K562 (cell line): ENCODE measurements around the gene OBSL1. TPM values are rescaled to one million over a fixed set of nuclear protein-coding genes. Genes with fewer than 3 reads are reported as not detected.

Experiments used
- ATAC-seq: fragments of 200-7000 bp; cut with Tn5 transposase; 3 replicates; pipeline ENCODE4 v1.9.1; 2020; ENCODE audit warnings: moderate library complexity
- BruUV-seq: library from RNA; stranded (reverse); fragments of 400-500 nt; replicated peaks from 2 replicates; lab custom pipeline; 2021; lab: Mats Ljungman, UMichigan
- CTCF ChIA-PET: fragments of 300-600 bp; formaldehyde crosslinking; extraction: SDS; loops from one replicate; lab custom pipeline; 2021; ENCODE audit warnings: low intra/inter-chr PET ratio; lab: Yijun Ruan, JAX
- POLR2A ChIA-PET: fragments of 300-600, 350-650 bp; sonication (Branson Sonifier 250); formaldehyde crosslinking; extraction: SDS; loops from one replicate; lab custom pipeline; 2021; ENCODE audit warnings: antibody characterized with exemption, inconsistent platforms; lab: Yijun Ruan, JAX
- DNase-seq, 4 experiments: peaks; one replicate each; pipeline versions ENCODE4 v3.0.0 to v3.0.0-alpha.2; 2011 to 2018; ENCODE audit warnings: low spot score in 3 of 4, mixed read lengths in 3 of 4; ENCODE audit errors: extremely low read depth in 1 of 4
- FAIRE-seq: peaks from 2 replicates; lab custom pipeline; 2011; peaks lifted over from hg19 to GRCh38; lab: Jason Lieb, UNC
- H2AFZ ChIP-seq: 2 replicates; pipeline ENCODE4 v1.6.0; 2011; ENCODE audit warnings: low read depth, low read length, control low read depth, inconsistent platforms
- H3K27ac ChIP-seq: fragments of 200-600 bp; 3 replicates; pipeline ENCODE4 v1.8.0; 2011; ENCODE audit warnings: low read depth, mild to moderate bottlenecking, control low read depth, inconsistent platforms, low read length, moderate library complexity, mixed read lengths; ENCODE audit errors: extremely low read depth
- H3K27me3 ChIP-seq, 2 experiments: fragments of 300-600 bp in 1 of 2; 2 replicates in 1 of 2; 3 replicates in 1 of 2; pipeline versions ENCODE4 v1.6.0 to v1.8.0; 2011; ENCODE audit warnings: inconsistent platforms in 2 of 2, low read length in 2 of 2, mild to moderate bottlenecking in 1 of 2, mixed read lengths in 1 of 2, moderate library complexity in 1 of 2; ENCODE audit not compliant: control insufficient read depth in 2 of 2, insufficient read depth in 2 of 2
- H3K36me3 ChIP-seq: fragments of 300-600 bp; 3 replicates; pipeline ENCODE4 v1.8.0; 2011; ENCODE audit warnings: mild to moderate bottlenecking, low read length, inconsistent platforms; ENCODE audit not compliant: control insufficient read depth, insufficient read depth
- H3K4me1 ChIP-seq, 2 experiments: fragments of 200-600 bp in 1 of 2; replicated peaks in 1 of 2; 2 replicates in 1 of 2; 3 replicates in 1 of 2; pipeline versions ENCODE4 v1.5.1 to v1.8.0; 2011; ENCODE audit warnings: inconsistent platforms in 2 of 2, low read length in 2 of 2, mild to moderate bottlenecking in 1 of 2, mixed read lengths in 1 of 2, moderate library complexity in 1 of 2; ENCODE audit not compliant: control insufficient read depth in 2 of 2, insufficient read depth in 2 of 2
- H3K4me2 ChIP-seq: 2 replicates; pipeline ENCODE4 v1.6.1; 2011; ENCODE audit warnings: low read length, control low read depth, inconsistent platforms, mixed read lengths; ENCODE audit not compliant: insufficient read depth
- H3K4me3 ChIP-seq: fragments of 200-600 bp; sonication (generic), shearing (Covaris generic); 2 replicates; pipeline ENCODE4 v1.5.1; 2016; ENCODE audit warnings: control low read depth, inconsistent platforms
- H3K79me2 ChIP-seq: fragments of 200-600 bp; 3 replicates; pipeline ENCODE4 v1.8.0; 2011; ENCODE audit warnings: low read length, inconsistent platforms; ENCODE audit not compliant: control insufficient read depth, insufficient read depth
- H3K9ac ChIP-seq, 2 experiments: 2 replicates each; pipeline versions ENCODE4 v1.6.0 to v1.6.1; 2011; ENCODE audit warnings: low read depth in 2 of 2, low read length in 2 of 2, control low read depth in 1 of 2, inconsistent platforms in 1 of 2, mild to moderate bottlenecking in 1 of 2, mixed read lengths in 1 of 2; ENCODE audit not compliant: insufficient read depth in 1 of 2
- H3K9me1 ChIP-seq: one replicate; pipeline ENCODE4 v1.6.0; 2011; ENCODE audit warnings: inconsistent platforms, mild to moderate bottlenecking, low read length, moderate library complexity; ENCODE audit not compliant: control insufficient read depth, insufficient read depth
- H3K9me3 ChIP-seq: replicated peaks from 2 replicates; pipeline ENCODE4 v1.5.1; 2011; ENCODE audit warnings: low read depth, low read length, inconsistent platforms; ENCODE audit not compliant: control insufficient read depth, insufficient read depth
- H4K20me1 ChIP-seq: replicated peaks from 2 replicates; pipeline ENCODE4 v1.6.1; 2011; ENCODE audit warnings: low read length, inconsistent platforms, mixed read lengths; ENCODE audit not compliant: control insufficient read depth, insufficient read depth
- ARID2 ChIP-seq: fragments of 450-650 bp; IDR thresholded peaks from 2 replicates; pipeline ENCODE4 v1.6.1; 2017; ENCODE audit warnings: antibody characterized with exemption, mild to moderate bottlenecking
- ATF7 ChIP-seq: fragments of 450-650 bp; IDR thresholded peaks from 2 replicates; pipeline ENCODE4 v1.7.1; 2014; ENCODE audit warnings: mild to moderate bottlenecking, moderate library complexity
- CSDE1 ChIP-seq, 2 experiments: fragments of 450-650 bp; IDR thresholded peaks; 2 replicates each; pipeline ENCODE4 v1.6.1; 2016; ENCODE audit warnings: mild to moderate bottlenecking in 1 of 2
- JUND ChIP-seq, 2 experiments: IDR thresholded peaks; 2 replicates in 1 of 2; 3 replicates in 1 of 2; pipeline ENCODE4 v1.6.1; 2011; ENCODE audit warnings: borderline replicate concordance in 2 of 2, low read depth in 2 of 2, low read length in 2 of 2, improper control_type of control experiment in 1 of 2, missing biosample characterization in 1 of 2, missing genetic modification characterization in 1 of 2, missing genetic modification reagents in 1 of 2
- KDM5B ChIP-seq: fragments of 200-600 bp; sonication (generic); IDR thresholded peaks from 2 replicates; pipeline ENCODE4 v1.6.1; 2012; ENCODE audit warnings: low read depth, mild to moderate bottlenecking, moderate library complexity, low read length, control low read depth, inconsistent platforms; ENCODE audit not compliant: insufficient replicate concordance
- MTF1 ChIP-seq: fragments of 250-450 bp; sonication (Bioruptor Pico); IDR thresholded peaks from 2 replicates; pipeline ENCODE4 v1.9.0; 2021; ENCODE audit warnings: moderate library complexity, mild to moderate bottlenecking, inconsistent platforms, borderline replicate concordance
- NFXL1 ChIP-seq: fragments of 450-650 bp; formaldehyde crosslinking; IDR thresholded peaks from 2 replicates; pipeline ENCODE4 v1.4.0; 2021; ENCODE audit warnings: mild to moderate bottlenecking
- POU5F1 ChIP-seq: fragments of 150-350 bp; IDR thresholded peaks from 2 replicates; pipeline ENCODE4 v1.6.1; 2014; ENCODE audit warnings: borderline replicate concordance, low read length, low read depth, mild to moderate bottlenecking; ENCODE audit not compliant: partially characterized antibody
- SAP30 ChIP-seq: fragments of 200-600 bp; sonication (generic); IDR thresholded peaks from 2 replicates; pipeline ENCODE4 v1.6.1; 2012; ENCODE audit warnings: borderline replicate concordance, low read depth, mild to moderate bottlenecking, moderate library complexity, low read length, control low read depth, inconsistent platforms; ENCODE audit not compliant: insufficient read depth, poor library complexity, severe bottlenecking
- ZNF644 ChIP-seq: fragments of 200-800 bp; sonication (Bioruptor generic); IDR thresholded peaks from 2 replicates; pipeline ENCODE4 v1.6.1; 2016; ENCODE audit warnings: low read depth, missing genetic modification characterization, missing compliant biosample characterization
- WGBS: fragments of 100-300 bp; shearing (Covaris generic); methylation state at CpG from one replicate; pipeline ENCODE4 v1.1.6; 2016; ENCODE audit warnings: low coverage, mixed read lengths; ENCODE audit not compliant: insufficient coverage; ENCODE audit errors: missing lambda C conversion rate; 5-methylcytosine and 5-hydroxymethylcytosine counted together
- in situ Hi-C: fragments of 300-500 bp; cut with MboI; formaldehyde crosslinking; loops from 4 replicates; pipeline ENCODE4 v1.15.0; 2018; ENCODE audit warnings: inconsistent platforms, mixed read lengths
- intact Hi-C: fragments of 100-400 bp; cut with micrococcal nuclease; formaldehyde crosslinking; loops from 2 replicates; pipeline ENCODE4 v1.14.2; 2022
- polyA plus RNA-seq, 8 experiments: library from polyadenylated mRNA; depleted of rRNA in 4 of 8; stranded (reverse) in 5 of 8; unstranded in 3 of 8; fragments of >200 nt; fragmentation: Nextera tagmentation in 2 of 8; fragmentation: Illumina TruSeq in 1 of 8; extraction: Ambion mirVana in 2 of 8; extraction: Trizol in 1 of 8; gene quantifications; 2 replicates each; pipeline versions ENCODE4 v1.2.1 to v1.2.3, GENCODE V29; 2011 to 2014; ENCODE audit warnings: inconsistent platforms in 1 of 8, missing spikeins in 1 of 8
- total RNA-seq, 7 experiments: library from RNA; depleted of rRNA in 6 of 7; stranded (reverse); fragments of >200 nt in 6 of 7; fragmentation: Illumina TruSeq in 2 of 7; extraction: Trizol in 2 of 7; gene quantifications; 2 replicates each; pipeline versions ENCODE4 v1.2.1 to v1.2.3, GENCODE V29; 2011 to 2021; ENCODE audit warnings: low replicate concordance in 1 of 7
- TF ChIP-seq, protein P1 (sequence below): fragments of 450-650 bp; IDR thresholded peaks from 2 replicates; pipeline ENCODE4 v1.7.1; 2018; ENCODE audit warnings: mild to moderate bottlenecking, low read depth; ENCODE audit not compliant: partially characterized antibody
- TF ChIP-seq, protein P2 (sequence below): fragments of 250-450 bp; sonication (Bioruptor Pico); IDR thresholded peaks from 2 replicates; pipeline ENCODE4 v1.9.0; 2021; ENCODE audit warnings: mild to moderate bottlenecking, inconsistent platforms

The OBSL1 gene
- total and polyA plus RNA-seq, 9 of the 15 experiments (the other 6 are each of a cell fraction or from before 2014, with no cell fraction given) = 1.2 to 26.6 (median 8.6) TPM

DNA sequence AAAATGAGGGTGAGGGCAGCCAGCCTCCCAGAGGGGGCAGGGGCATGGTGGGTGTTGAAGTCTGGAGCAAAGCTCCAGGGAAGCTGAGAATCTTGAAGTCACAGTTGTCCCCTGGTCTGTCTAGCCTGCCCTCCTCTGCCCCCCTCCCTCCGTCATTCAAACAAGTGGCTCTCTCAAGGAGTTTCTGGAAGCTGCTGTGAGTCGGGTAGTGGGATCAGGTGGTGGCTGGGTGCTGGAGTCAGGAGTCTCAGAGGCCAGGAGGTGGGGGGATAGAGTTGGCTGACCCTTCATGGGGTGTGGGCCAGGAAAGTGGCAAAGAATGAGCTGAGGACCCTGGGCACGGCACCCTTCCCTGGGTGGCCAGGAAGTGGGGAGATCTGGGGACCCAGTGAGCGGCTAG, 57.6 kb downstream of the OBSL1 start:
- H3K79me2 ChIP-seq = peaks cover 45% of the 10 kb centered on the region
- H3K36me3 ChIP-seq = peaks cover 4% of the 10 kb centered on the region; the same call in 1 of the 3 replicates
- H2AFZ ChIP-seq = peak overlapping the region; percentile 47
- H3K4me3 ChIP-seq = peak overlapping the region; percentile 38; the same call in 1 of the 2 replicates
- no peaks in the 10 kb centered on the region for H3K27me3 ChIP-seq
- no TSS peak for BruUV-seq
- no peak for ATAC-seq
- 0% methylated on average over 3 of the region's 4 CpGs for WGBS
- peak; percentile 44 for FAIRE-seq
- H3K9ac ChIP-seq = peak overlapping the region; percentile 58 to 85
- peaks cover 3% of the 10 kb centered on the region for H3K9me1 ChIP-seq
- peak overlapping the region; percentile 77 for H3K27ac ChIP-seq
- no peaks in the 10 kb centered on the region for H4K20me1 ChIP-seq
- in situ Hi-C loops = no loop called here
- DNase-seq = no peak
- ChIA-PET POLR2A (interaction anchor here (0.6 to 3.0 kb wide), 4 partner anchors 9 to 53 kb away, joined by 3 to 20 read pairs (median 4); partner anchors contain the start of gene GMPPA), CTCF (interaction anchor here (0.7 kb wide), 1 partner anchor 17 kb away, joined by 3 read pairs; no protein-coding TSS in a partner anchor)
- H3K4me1 ChIP-seq = peaks cover 72 to 93% of the 10 kb centered on the region in 2 experiments
- peak overlapping the region; percentile 78 for H3K4me2 ChIP-seq
- intact Hi-C loops = no loop called here
- H3K9me3 ChIP-seq = no peaks in the 10 kb centered on the region
- TF ChIP-seq ZNF644 = peak; percentile 14; the same call in 1 of the 2 replicates
- no peak for TF ChIP-seq ARID2
- TF ChIP-seq JUND (IDR thresholded peaks at IDR 0.05; ENCODE audit: borderline replicate concordance, low read depth, low read length) = no peak
- TF ChIP-seq JUND (tag; IDR thresholded peaks at IDR 0.05; ENCODE audit: borderline replicate concordance, low read depth, low read length) = no peak
- no peak for TF ChIP-seq NFXL1 (CRISPR knock-in tag)
- TF ChIP-seq ATF7 = no peak
- TF ChIP-seq, protein P1, sequence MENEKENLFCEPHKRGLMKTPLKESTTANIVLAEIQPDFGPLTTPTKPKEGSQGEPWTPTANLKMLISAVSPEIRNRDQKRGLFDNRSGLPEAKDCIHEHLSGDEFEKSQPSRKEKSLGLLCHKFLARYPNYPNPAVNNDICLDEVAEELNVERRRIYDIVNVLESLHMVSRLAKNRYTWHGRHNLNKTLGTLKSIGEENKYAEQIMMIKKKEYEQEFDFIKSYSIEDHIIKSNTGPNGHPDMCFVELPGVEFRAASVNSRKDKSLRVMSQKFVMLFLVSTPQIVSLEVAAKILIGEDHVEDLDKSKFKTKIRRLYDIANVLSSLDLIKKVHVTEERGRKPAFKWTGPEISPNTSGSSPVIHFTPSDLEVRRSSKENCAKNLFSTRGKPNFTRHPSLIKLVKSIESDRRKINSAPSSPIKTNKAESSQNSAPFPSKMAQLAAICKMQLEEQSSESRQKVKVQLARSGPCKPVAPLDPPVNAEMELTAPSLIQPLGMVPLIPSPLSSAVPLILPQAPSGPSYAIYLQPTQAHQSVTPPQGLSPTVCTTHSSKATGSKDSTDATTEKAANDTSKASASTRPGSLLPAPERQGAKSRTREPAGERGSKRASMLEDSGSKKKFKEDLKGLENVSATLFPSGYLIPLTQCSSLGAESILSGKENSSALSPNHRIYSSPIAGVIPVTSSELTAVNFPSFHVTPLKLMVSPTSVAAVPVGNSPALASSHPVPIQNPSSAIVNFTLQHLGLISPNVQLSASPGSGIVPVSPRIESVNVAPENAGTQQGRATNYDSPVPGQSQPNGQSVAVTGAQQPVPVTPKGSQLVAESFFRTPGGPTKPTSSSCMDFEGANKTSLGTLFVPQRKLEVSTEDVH = no peak
- TF ChIP-seq KDM5B = peak; percentile 9
- no peak for TF ChIP-seq POU5F1
- TF ChIP-seq MTF1 (CRISPR knock-in tag) = no peak
- TF ChIP-seq, protein P2, sequence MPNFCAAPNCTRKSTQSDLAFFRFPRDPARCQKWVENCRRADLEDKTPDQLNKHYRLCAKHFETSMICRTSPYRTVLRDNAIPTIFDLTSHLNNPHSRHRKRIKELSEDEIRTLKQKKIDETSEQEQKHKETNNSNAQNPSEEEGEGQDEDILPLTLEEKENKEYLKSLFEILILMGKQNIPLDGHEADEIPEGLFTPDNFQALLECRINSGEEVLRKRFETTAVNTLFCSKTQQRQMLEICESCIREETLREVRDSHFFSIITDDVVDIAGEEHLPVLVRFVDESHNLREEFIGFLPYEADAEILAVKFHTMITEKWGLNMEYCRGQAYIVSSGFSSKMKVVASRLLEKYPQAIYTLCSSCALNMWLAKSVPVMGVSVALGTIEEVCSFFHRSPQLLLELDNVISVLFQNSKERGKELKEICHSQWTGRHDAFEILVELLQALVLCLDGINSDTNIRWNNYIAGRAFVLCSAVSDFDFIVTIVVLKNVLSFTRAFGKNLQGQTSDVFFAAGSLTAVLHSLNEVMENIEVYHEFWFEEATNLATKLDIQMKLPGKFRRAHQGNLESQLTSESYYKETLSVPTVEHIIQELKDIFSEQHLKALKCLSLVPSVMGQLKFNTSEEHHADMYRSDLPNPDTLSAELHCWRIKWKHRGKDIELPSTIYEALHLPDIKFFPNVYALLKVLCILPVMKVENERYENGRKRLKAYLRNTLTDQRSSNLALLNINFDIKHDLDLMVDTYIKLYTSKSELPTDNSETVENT (CRISPR knock-in tag) = no peak
- TF ChIP-seq CSDE1 (IDR thresholded peaks at IDR 0.05) = no peak
- no peak for TF ChIP-seq SAP30
